Chondrocyte (in vitro differentiated cells): Measurements from ENCODE around the gene STAC. TPM values are rescaled to one million over a fixed set of nuclear protein-coding genes. Genes with fewer than 3 reads are reported as not detected.

Source experiments
- DNase-seq: peaks from one replicate; pipeline ENCODE4 v3.0.0; 2021; ENCODE audit warnings: mixed read lengths, low spot score
- H3K27ac Mint-ChIP-seq: one replicate; pipeline ENCODE4 v1.8.0; 2021; ENCODE audit warnings: mild to moderate bottlenecking, moderate library complexity, mixed read lengths; ENCODE audit not compliant: unreplicated experiment
- H3K27me3 Mint-ChIP-seq: 2 replicates; pipeline ENCODE4 v1.8.0; 2021; ENCODE audit warnings: low read depth, mixed read lengths
- H3K36me3 Mint-ChIP-seq: 2 replicates; pipeline ENCODE4 v1.8.0; 2021; ENCODE audit warnings: low read depth, mixed read lengths
- H3K4me1 Mint-ChIP-seq: 2 replicates; pipeline ENCODE4 v1.8.0; 2021; ENCODE audit warnings: low read depth, mild to moderate bottlenecking, mixed read lengths
- H3K4me3 Mint-ChIP-seq: one replicate; pipeline ENCODE4 v1.8.0; 2021; ENCODE audit warnings: mild to moderate bottlenecking, moderate library complexity, mixed read lengths; ENCODE audit not compliant: unreplicated experiment
- H3K9me3 Mint-ChIP-seq: 2 replicates; pipeline ENCODE4 v1.8.0; 2021; ENCODE audit warnings: low read depth, mixed read lengths
- CTCF ChIP-seq: fragments of 200-600 bp; sonication (generic); IDR thresholded peaks from 2 replicates; pipeline ENCODE4 v1.5.0; 2021; ENCODE audit warnings: antibody characterized with exemption, mild to moderate bottlenecking, moderate library complexity
- total RNA-seq: library from RNA; stranded (reverse); gene quantifications from 3 replicates; pipeline ENCODE4 v1.2.1, GENCODE V29; 2021

Gene STAC
- total RNA-seq, 1 donor from 2014 or later = 0.07 TPM

DNA sequence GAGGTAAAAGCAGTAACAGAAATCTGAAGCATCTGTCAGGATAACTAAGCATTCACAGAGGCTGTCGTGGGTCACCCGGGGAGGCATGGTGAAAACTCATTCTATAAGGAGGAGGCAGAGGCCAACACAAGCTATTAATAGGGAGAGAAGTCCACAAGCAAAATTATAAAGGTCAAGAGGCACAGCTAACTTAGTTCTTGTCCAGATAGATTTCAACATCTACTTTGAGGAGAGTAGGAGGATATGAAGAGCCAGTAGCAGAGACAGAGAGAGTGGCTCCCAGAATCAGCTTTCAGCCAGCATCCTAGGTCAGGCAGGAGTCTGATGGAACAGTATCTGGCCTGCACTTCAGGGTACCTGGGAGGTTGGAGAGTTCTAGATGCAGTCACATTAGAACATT is 95.3 kb downstream of the STAC start:
- H3K27ac Mint-ChIP-seq = no peak overlapping the region
- DNase-seq = no peak
- no peak for TF ChIP-seq CTCF
- peaks cover 8% of the 10 kb centered on the region for H3K9me3 Mint-ChIP-seq
- no peaks in the 10 kb centered on the region for H3K4me1 Mint-ChIP-seq
- no peak overlapping the region for H3K4me3 Mint-ChIP-seq
- peaks cover 1% of the 10 kb centered on the region for H3K27me3 Mint-ChIP-seq
- no peaks in the 10 kb centered on the region for H3K36me3 Mint-ChIP-seq

DNA sequence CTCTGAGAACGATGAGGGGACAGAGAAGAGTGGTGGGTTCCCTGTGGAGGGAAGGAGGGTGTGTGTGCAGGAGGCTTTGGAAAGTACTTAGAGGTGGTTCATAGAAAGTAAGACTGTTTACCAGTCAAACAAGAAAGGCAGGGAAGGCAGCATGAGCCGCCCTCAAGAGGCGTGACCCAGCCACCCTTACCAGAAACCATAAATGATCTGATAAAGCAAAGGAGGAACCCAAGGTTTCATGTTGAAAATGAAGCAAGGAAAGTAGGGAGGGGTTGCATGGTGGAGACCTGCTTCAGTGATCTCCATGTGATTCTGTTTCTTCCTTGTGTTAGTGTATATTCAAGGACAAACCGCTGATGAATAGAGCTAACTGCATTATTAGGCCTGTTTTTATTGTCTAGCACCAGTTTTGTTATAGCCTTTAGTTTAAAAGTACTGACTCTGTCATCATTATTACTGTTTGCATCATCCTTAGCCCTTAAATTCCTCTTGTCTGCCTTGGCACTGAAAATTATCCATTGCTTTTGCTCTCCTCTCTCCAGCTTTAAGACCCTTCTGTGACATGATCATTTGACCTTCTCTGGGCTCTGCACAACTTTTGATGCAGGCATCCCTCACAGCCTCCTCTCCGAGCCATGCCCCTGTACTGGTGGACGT is 96.1 kb downstream of the STAC start:
- Mint-ChIP-seq H3K4me3 (no peak overlapping the region), H3K36me3 (no peaks in the 10 kb centered on the region), H3K27ac (no peak overlapping the region), H3K9me3 (peaks cover 9% of the 10 kb centered on the region), H3K4me1 (no peaks in the 10 kb centered on the region), H3K27me3 (peaks cover 1% of the 10 kb centered on the region)
- no peak for TF ChIP-seq CTCF
- no peak for DNase-seq

- no peak for TF ChIP-seq CTCF
- DNase-seq = no peak
- H3K9me3 Mint-ChIP-seq = peaks cover 11% of the 10 kb centered on the region
Measured at GRCh38 chr3:36477655-36478054, 97.4 kb downstream of the STAC start.

DNA sequence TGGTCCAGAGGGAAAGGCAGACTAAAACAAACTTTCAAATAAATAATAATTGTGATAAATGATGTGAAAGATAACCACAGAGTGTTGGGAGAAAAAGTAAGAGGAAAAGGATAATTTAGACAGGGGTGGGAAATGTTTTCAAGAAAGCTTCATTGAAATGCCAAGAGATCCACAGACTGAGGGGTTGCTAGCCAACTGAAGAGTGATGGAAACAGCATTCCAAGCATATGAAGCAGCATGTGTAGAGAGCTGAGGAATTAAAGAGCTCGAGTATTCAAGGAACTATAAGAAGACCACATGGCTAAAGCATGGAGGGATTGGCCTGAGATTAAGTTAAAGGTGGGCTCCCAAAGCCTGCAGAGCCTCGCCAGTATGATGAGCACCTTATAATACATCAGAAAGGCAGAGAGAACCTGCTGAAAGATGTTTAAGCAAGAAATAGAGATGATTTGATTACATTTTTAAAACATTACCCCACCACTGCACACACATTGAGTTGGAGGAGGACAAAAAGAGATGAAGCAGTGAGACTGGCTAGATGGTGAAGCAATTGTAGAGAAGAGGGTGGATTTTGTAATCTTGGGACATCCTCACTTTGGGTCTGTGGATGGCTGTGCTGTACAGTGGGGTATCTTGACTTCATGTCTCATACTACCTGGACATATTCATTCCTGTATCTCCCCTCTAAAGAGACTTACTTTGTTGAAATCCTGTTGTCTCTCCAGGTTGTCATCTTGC is 100.8 kb downstream of the STAC start:
- DNase-seq = no peak
- no peak overlapping the region for H3K4me3 Mint-ChIP-seq
- no peak for TF ChIP-seq CTCF
- no peaks in the 10 kb centered on the region for H3K27me3 Mint-ChIP-seq
- peaks cover 11% of the 10 kb centered on the region for H3K9me3 Mint-ChIP-seq
- H3K36me3 Mint-ChIP-seq = no peaks in the 10 kb centered on the region
- no peaks in the 10 kb centered on the region for H3K4me1 Mint-ChIP-seq
- H3K27ac Mint-ChIP-seq = no peak overlapping the region

More at GRCh38 chr3:36477655-36478054, 97.4 kb downstream of the STAC start:
- H3K4me3 Mint-ChIP-seq = no peak overlapping the region
- peaks cover 1% of the 10 kb centered on the region for H3K27me3 Mint-ChIP-seq
- H3K4me1 Mint-ChIP-seq = no peaks in the 10 kb centered on the region
- H3K27ac Mint-ChIP-seq = no peak overlapping the region
- no peaks in the 10 kb centered on the region for H3K36me3 Mint-ChIP-seq

- Mint-ChIP-seq H3K36me3 (no peaks in the 10 kb centered on the region), H3K4me1 (no peaks in the 10 kb centered on the region), H3K9me3 (peaks cover 11% of the 10 kb centered on the region), H3K27ac (no peak overlapping the region), H3K27me3 (peaks cover 2% of the 10 kb centered on the region), H3K4me3 (no peak overlapping the region)
- no peak for DNase-seq
- TF ChIP-seq CTCF = no peak
Measured at GRCh38 chr3:36482256-36482655, 102.0 kb downstream of the STAC start.
